NT2/D1 (cell line): ENCODE measurements around the gene TBC1D10A.

Experiments used
- DNase-seq: peaks from one replicate; pipeline ENCODE4 v3.0.0-alpha.2; 2011; ENCODE audit warnings: low read depth, low spot score
- H3K27me3 ChIP-seq: 2 replicates; pipeline ENCODE4 v1.6.0; 2011; ENCODE audit warnings: mild to moderate bottlenecking; ENCODE audit not compliant: insufficient read length, insufficient read depth
- H3K36me3 ChIP-seq: 2 replicates; pipeline ENCODE4 v1.6.1; 2011; ENCODE audit warnings: mild to moderate bottlenecking, low read length, mixed read lengths; ENCODE audit not compliant: insufficient read depth, insufficient read length
- H3K4me1 ChIP-seq: 2 replicates; pipeline ENCODE4 v1.5.1; 2011; ENCODE audit not compliant: insufficient read depth, insufficient read length
- H3K4me3 ChIP-seq: 2 replicates; pipeline ENCODE4 v1.5.1; 2011; ENCODE audit warnings: low read depth; ENCODE audit not compliant: insufficient read length
- H3K9ac ChIP-seq: 2 replicates; pipeline ENCODE4 v1.6.0; 2011; ENCODE audit warnings: low read depth; ENCODE audit not compliant: insufficient read length
- H3K9me3 ChIP-seq: 2 replicates; pipeline ENCODE4 v1.5.1; 2011; ENCODE audit warnings: mild to moderate bottlenecking, low read length; ENCODE audit not compliant: insufficient read depth
- SUZ12 ChIP-seq: IDR thresholded peaks from 2 replicates; pipeline ENCODE4 v1.6.1; 2011; ENCODE audit not compliant: insufficient read length, insufficient read depth; ENCODE audit errors: extremely low read depth
- YY1 ChIP-seq: IDR thresholded peaks from 2 replicates; pipeline ENCODE4 v1.6.1; 2011; ENCODE audit not compliant: insufficient read length, insufficient read depth
- ZNF274 ChIP-seq: IDR thresholded peaks from 2 replicates; pipeline ENCODE4 v1.6.1; 2011; ENCODE audit warnings: mild to moderate bottlenecking, low read depth, low read length

Gene TBC1D10A

DNA sequence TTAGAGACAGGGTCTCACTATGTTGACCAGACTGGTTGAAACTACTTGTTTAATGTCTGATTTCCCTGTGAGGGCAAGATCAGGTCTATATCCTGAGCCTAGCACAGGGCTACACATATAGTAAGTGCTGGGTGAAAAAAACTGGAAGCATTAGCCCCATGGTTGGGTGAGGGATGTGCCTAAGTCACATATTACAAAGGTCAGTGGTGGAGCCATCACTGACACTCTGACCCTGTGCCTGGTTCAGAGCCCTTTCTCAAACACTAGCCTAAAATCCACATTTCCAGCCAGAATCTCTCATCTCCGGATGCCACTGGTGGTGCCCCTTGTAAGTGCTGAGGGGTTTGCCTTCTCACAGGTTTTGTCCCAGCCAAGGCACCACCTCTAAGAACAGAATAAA is 9.0 kb downstream of the TBC1D10A start:
- H3K4me1 ChIP-seq = peaks cover 5% of the 10 kb centered on the region
- no peak for DNase-seq
- no peak for TF ChIP-seq ZNF274
- TF ChIP-seq YY1 = no peak
- no peak for TF ChIP-seq SUZ12
- H3K36me3 ChIP-seq = peaks cover 15% of the 10 kb centered on the region
- no peaks in the 10 kb centered on the region for H3K9me3 ChIP-seq
- H3K4me3 ChIP-seq = no peak overlapping the region
- no peak overlapping the region for H3K9ac ChIP-seq
- H3K27me3 ChIP-seq = no peaks in the 10 kb centered on the region

GRCh38 chr22:30315962-30316576 is 10.7 kb downstream of the TBC1D10A start:
- Histone ChIP-seq H3K9ac (no peak overlapping the region), H3K4me1 (peaks cover 5% of the 10 kb centered on the region), H3K9me3 (no peaks in the 10 kb centered on the region), H3K4me3 (no peak overlapping the region), H3K36me3 (peaks cover 8% of the 10 kb centered on the region), H3K27me3 (no peaks in the 10 kb centered on the region)
- DNase-seq = no peak
- no peak for TF ChIP-seq ZNF274
- no peak for TF ChIP-seq YY1

DNA sequence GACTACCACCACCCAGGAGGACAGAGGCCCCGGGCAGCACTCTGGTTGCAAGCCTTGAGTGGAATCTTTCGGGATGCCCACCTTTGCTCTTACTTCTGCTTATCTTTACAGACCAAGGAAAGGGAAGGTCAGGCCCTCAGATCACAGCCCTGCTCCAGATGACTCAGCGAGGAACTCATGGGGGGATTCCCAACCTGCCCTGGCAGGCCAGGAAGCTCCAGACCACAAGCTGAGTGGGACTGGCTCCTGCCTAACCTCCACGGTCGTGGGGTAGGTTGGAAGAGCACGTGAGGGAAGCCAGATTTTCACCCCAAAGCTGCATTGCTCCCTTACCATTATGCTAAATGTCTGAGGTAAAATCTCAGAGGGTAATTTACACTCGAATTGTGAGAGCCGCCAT is 11.8 kb downstream of the TBC1D10A start:
- Histone ChIP-seq H3K36me3 (peaks cover 3% of the 10 kb centered on the region), H3K4me3 (no peak overlapping the region), H3K4me1 (peaks cover 12% of the 10 kb centered on the region), H3K9ac (no peak overlapping the region), H3K9me3 (no peaks in the 10 kb centered on the region), H3K27me3 (no peaks in the 10 kb centered on the region)
- DNase-seq = no peak
- TF ChIP-seq YY1 (no peak), SUZ12 (no peak), ZNF274 (no peak)

DNA sequence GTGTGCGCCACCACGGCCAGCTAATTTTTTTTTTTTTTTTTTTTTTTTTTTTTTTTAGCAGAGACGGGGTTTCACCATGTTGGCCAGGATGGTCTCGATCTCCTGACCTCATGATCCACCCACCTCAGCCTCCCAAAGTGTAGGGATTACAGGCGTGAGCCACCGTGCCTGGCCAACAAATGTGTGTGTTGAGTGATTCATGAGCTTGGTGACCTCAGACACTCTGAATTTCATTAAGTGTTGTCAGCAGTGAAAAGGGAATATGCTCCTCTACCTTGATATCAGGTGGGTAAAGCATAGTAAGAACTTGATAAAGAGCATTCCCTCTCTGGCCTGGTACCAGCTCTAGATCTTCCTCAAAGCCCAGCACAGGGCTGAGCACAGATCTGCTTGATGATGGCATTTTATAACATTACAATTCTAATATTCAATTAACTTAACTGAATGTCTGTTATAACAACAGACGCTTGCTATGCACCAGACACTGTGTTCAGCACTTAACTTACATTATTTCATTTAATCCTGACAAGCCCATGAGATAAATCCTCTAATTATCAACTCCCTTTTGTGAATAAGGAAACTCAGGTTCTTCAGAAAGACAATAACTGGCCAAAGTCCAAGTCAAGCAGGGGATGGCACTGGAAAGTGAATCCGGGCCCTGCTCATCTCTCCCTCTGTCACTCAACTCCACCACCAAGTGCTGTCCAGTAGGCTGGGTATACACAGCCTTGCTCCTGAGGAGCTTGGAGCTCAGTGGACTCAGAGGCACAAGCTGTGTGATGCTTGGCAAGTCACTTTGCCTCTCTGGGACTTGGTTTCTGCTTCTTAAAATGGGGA is 13.0 kb downstream of the TBC1D10A start:
- no peaks in the 10 kb centered on the region for H3K9me3 ChIP-seq
- TF ChIP-seq YY1 (no peak), ZNF274 (no peak), SUZ12 (no peak)
- no peak overlapping the region for H3K4me3 ChIP-seq
- peaks cover 3% of the 10 kb centered on the region for H3K36me3 ChIP-seq
- peaks cover 12% of the 10 kb centered on the region for H3K4me1 ChIP-seq
- H3K27me3 ChIP-seq = no peaks in the 10 kb centered on the region
- no peak for DNase-seq
- H3K9ac ChIP-seq = no peak overlapping the region

DNA sequence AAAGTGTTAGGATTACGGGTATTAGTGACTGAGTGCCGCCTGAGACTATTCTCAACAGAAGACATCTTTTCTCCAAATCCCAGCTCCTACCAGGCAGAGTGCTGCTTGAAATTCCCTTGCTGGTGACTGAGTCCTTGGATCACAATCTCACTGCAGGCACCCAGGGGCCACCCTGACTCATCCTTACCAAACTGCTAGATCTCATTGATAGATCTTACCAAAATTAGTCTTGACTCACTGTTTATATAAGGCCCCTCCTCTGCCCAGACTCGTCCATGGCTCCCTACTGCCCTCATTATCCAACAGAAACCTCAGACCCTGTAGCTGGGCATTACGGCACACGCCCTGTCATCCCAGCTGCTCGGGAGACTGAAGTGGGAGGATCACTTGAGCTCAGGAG is 14.7 kb downstream of the TBC1D10A start:
- Histone ChIP-seq H3K4me1 (peaks cover 9% of the 10 kb centered on the region), H3K27me3 (no peaks in the 10 kb centered on the region), H3K9me3 (no peaks in the 10 kb centered on the region), H3K36me3 (peaks cover 3% of the 10 kb centered on the region), H3K4me3 (no peak overlapping the region), H3K9ac (no peak overlapping the region)
- DNase-seq = no peak
- TF ChIP-seq YY1 (no peak), SUZ12 (no peak), ZNF274 (no peak)

- no peak overlapping the region for H3K9ac ChIP-seq
- no peaks in the 10 kb centered on the region for H3K27me3 ChIP-seq
- H3K36me3 ChIP-seq = peaks cover 2% of the 10 kb centered on the region
- H3K9me3 ChIP-seq = no peaks in the 10 kb centered on the region
- H3K4me1 ChIP-seq = peaks cover 9% of the 10 kb centered on the region
- TF ChIP-seq ZNF274 (no peak), SUZ12 (no peak), YY1 (no peak)
- no peak overlapping the region for H3K4me3 ChIP-seq
- DNase-seq = no peak
Measured at GRCh38 chr22:30310881-30311771, 15.6 kb downstream of the TBC1D10A start.
